ENCODE results near the gene SHLD1. TPM values are rescaled to one million over a fixed set of nuclear protein-coding genes. Genes with fewer than 3 reads are reported as not detected.

SHLD1 gene
- total and polyA plus RNA-seq, 2 experiments from 2014 or later, result 1.4 to 15.0 TPM

- H3K9me2 ChIP-seq (ENCODE audit: insufficient read depth), result no peaks in the 10 kb centered on the region
- no peaks in the 10 kb centered on the region for H3K4me1 ChIP-seq (ENCODE audit: insufficient read depth)
- Mint-ChIP-seq H3K9me3 (no peaks in the 10 kb centered on the region), H3K27me3 (ENCODE audit: insufficient read depth, low read depth, poor library complexity) (peaks cover 4% of the 10 kb centered on the region), H3K27ac (no peak overlapping the region), H3K36me3 (ENCODE audit: low read depth) (no peaks in the 10 kb centered on the region), H3K4me3 (no peak overlapping the region), H3K4me1 (no peaks in the 10 kb centered on the region)
- DNase-seq (ENCODE audit: low spot score) (no peak), ATAC-seq (no peak)
- no peak overlapping the region for H3K27ac ChIP-seq (ENCODE audit: low read depth)
- no peaks in the 10 kb centered on the region for H3K79me2 ChIP-seq (replicated peaks; ENCODE audit: insufficient read depth)
- H3K36me3 ChIP-seq (ENCODE audit: insufficient read depth), result no peaks in the 10 kb centered on the region
- no peaks in the 10 kb centered on the region for H3K27me3 ChIP-seq (ENCODE audit: insufficient read depth)
- H4K20me1 ChIP-seq (replicated peaks; ENCODE audit: insufficient read depth), result no peaks in the 10 kb centered on the region
- no peak for TF ChIP-seq CREB1 (CRISPR knock-in tag; IDR thresholded peaks at IDR 0.05; ENCODE audit: low read depth)
- H3K4me3 ChIP-seq, result no peak overlapping the region
- H3F3A ChIP-seq (replicated peaks; ENCODE audit: low read depth), result no peaks in the 10 kb centered on the region
- H3K4me2 ChIP-seq, result no peak overlapping the region
- H2AFZ ChIP-seq, result no peak overlapping the region
Measured at GRCh38 chr20:5899444-5899843, 149.2 kb downstream of the SHLD1 start.

- no peak overlapping the region for H3K27ac Mint-ChIP-seq
- peaks cover 4% of the 10 kb centered on the region for H3K27me3 Mint-ChIP-seq (ENCODE audit: insufficient read depth, low read depth, poor library complexity)
- Histone ChIP-seq H3K4me2 (no peak overlapping the region), H4K20me1 (replicated peaks; ENCODE audit: insufficient read depth) (no peaks in the 10 kb centered on the region), H3K27me3 (ENCODE audit: insufficient read depth) (no peaks in the 10 kb centered on the region), H3K9me2 (ENCODE audit: insufficient read depth) (no peaks in the 10 kb centered on the region), H3K4me1 (ENCODE audit: insufficient read depth) (no peaks in the 10 kb centered on the region), H3K27ac (ENCODE audit: low read depth) (no peak overlapping the region), H3K4me3 (no peak overlapping the region), H3F3A (replicated peaks; ENCODE audit: low read depth) (no peaks in the 10 kb centered on the region), H3K79me2 (replicated peaks; ENCODE audit: insufficient read depth) (no peaks in the 10 kb centered on the region), H2AFZ (no peak overlapping the region), H3K36me3 (ENCODE audit: insufficient read depth) (no peaks in the 10 kb centered on the region)
- H3K4me1 Mint-ChIP-seq, result no peaks in the 10 kb centered on the region
- H3K9me3 Mint-ChIP-seq, result no peaks in the 10 kb centered on the region
- no peak for ATAC-seq
- no peak overlapping the region for H3K4me3 Mint-ChIP-seq
- no peaks in the 10 kb centered on the region for H3K36me3 Mint-ChIP-seq (ENCODE audit: low read depth)
- TF ChIP-seq EZH2 (IDR thresholded peaks at IDR 0.05; ENCODE audit: low read depth, unreplicated experiment), result no peak
- no peak for TF ChIP-seq STAT1 (IDR thresholded peaks at IDR 0.05; ENCODE audit: unreplicated experiment)
- TF ChIP-seq CREB1 (CRISPR knock-in tag; IDR thresholded peaks at IDR 0.05; ENCODE audit: low read depth), result no peak
- no peak for TF ChIP-seq ZNF114 (CRISPR knock-in tag; IDR thresholded peaks at IDR 0.05)
- TF ChIP-seq EZH2phosphoT487 (IDR thresholded peaks at IDR 0.05; ENCODE audit: unreplicated experiment), result no peak
- no peak for TF ChIP-seq JUNB (IDR thresholded peaks at IDR 0.05; ENCODE audit: unreplicated experiment)
- no peak for TF ChIP-seq REST (IDR thresholded peaks at IDR 0.05; ENCODE audit: unreplicated experiment)
- TF ChIP-seq POLR2AphosphoS5 (IDR thresholded peaks at IDR 0.05; ENCODE audit: low read depth), result no peak
- TF ChIP-seq NANOG (IDR thresholded peaks at IDR 0.05; ENCODE audit: borderline replicate concordance), result no peak
- TF ChIP-seq CTCF (conservative IDR thresholded peaks at IDR 0.05; ENCODE audit: low read depth in 2 of 2), result no peak
- TF ChIP-seq ZNF331 (CRISPR knock-in tag; IDR thresholded peaks at IDR 0.05; ENCODE audit: low read depth), result no peak
- no peak for TF ChIP-seq ETS1 (IDR thresholded peaks at IDR 0.05)
- no peak for DNase-seq (ENCODE audit: low spot score)
Measured at GRCh38 chr20:5900908-5901307, 150.7 kb downstream of the SHLD1 start.
